Erythroblast (primary cell): ENCODE data around the gene PLA2G12A.
"Not testable (repeated sequence)": the region's sequence is repeated elsewhere in the genome, so short reads cannot be mapped to it uniquely, and the experiment has no call there.

Experiments used
- DNase-seq, 2 experiments: peaks; one replicate each; lab custom pipeline; 2025; lab: John Stamatoyannopoulos, UW
- GATA1 ChIP-seq: IDR thresholded peaks from 2 replicates; pipeline ENCODE4 v1.6.1; 2011; ENCODE audit warnings: low read depth, mild to moderate bottlenecking, control low read depth, low read length, moderate library complexity
- POLR2A ChIP-seq: IDR thresholded peaks from 2 replicates; pipeline ENCODE4 v1.6.1; 2011; ENCODE audit warnings: mild to moderate bottlenecking, low read length

PLA2G12A gene

DNA sequence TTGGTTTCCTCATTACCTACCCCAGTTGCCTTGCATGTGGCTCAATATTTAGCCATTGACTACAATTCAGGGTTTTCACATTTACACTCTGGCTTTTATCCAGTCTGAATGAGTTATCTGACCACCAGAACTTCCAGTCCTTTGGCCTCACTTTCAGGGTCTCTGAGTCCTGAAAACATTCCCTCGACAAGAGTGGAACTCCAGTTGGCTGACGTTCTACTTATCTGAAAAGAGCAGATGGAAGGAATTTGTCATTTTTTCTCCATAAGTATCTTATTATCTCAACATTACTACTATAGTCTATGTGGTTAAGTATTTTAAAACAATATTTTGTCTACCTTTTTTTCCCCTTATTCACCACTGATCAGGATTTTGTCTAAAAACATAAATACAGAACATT, 21.4 kb downstream of the PLA2G12A start:
- TF ChIP-seq GATA1 (no peak), POLR2A (no peak)
- DNase-seq = no peak

GRCh38 chr4:109703664-109704361, 26.1 kb downstream of the PLA2G12A start:
- no peak for DNase-seq
- no peak for TF ChIP-seq POLR2A
- no peak for TF ChIP-seq GATA1

GRCh38 chr4:109702950-109703663, 26.8 kb downstream of the PLA2G12A start, which contains the start of gene CASP6:
Gene CASP6 (minus strand): TSS chr4:109703445. CDS start chr4:109703395, 50 bp downstream.
- DNase-seq = peak; percentile 88 to 91
- TF ChIP-seq GATA1 (no peak), POLR2A (peak; percentile 64)

- TF ChIP-seq POLR2A (no peak), GATA1 (no peak)
- peak; percentile 43 to 68 for DNase-seq
Measured at GRCh38 chr4:109701566-109702410, 28.1 kb downstream of the PLA2G12A start.

DNA sequence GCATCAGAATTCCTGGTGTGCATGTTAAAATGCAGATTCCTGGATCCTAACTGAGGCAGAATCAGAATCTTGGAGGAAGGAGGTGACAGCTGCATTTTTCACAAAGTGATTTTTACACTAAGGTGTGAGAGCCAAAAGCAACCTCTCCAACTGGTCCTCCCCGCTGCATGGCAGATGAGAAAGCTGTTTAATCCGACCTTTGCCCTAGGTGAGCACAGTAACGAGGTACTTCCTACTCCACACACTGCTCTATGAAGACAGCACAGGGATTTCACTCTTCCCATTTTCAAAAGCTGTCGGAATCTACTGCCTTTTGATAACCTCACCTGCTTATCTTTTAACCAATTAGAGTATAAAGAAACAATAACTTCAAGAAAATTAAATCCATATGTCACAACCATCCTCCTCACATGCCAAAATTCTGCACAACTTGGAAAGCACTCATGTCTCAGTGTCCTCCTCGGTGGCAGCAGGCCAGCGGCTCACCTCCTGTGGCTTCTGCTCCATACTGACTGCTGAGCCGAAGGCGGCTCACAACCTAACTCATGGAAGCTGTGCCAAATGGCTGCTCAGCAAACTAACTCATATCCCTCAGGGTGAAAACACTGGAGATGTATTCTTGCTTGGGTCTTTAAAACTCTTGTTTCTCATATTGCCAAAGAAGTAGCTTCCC, 30.2 kb downstream of the PLA2G12A start:
- DNase-seq = no peak
- TF ChIP-seq POLR2A (no peak), GATA1 (no peak)

DNA sequence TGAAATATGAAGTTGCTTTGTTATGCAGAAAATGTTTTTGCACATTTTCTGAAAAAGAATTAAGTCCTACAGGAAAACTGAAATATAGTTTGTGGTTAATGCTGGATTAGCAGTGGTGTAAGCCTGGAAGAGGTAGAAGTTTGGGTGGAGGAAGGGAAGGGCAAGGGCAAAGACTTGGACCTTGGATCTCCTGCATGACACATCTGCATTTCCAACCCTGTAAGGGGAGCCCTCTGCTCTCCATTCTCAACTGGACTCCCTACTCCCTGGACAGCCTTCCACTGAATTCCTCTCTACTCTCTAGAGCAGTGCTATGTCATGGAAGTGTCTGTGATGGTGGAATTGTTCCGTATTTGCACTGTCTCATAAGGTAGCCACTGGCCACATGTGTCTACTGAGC, 31.2 kb downstream of the PLA2G12A start:
- no peak for TF ChIP-seq GATA1
- TF ChIP-seq POLR2A = no peak
- DNase-seq = no peak

GRCh38 chr4:109691411-109691920, 38.4 kb downstream of the PLA2G12A start:
- DNase-seq = peak in 1 of 2 experiments; percentile 11
- TF ChIP-seq POLR2A = no peak

- no peak for DNase-seq
- TF ChIP-seq GATA1 (no peak), POLR2A (no peak)
Measured at GRCh38 chr4:109690690-109691410, 39.0 kb downstream of the PLA2G12A start.

- TF ChIP-seq GATA1 = no peak
- TF ChIP-seq POLR2A = no peak
- no peak for DNase-seq
Measured at GRCh38 chr4:109684727-109685126, 45.1 kb downstream of the PLA2G12A start.

GRCh38 chr4:109683621-109684253, 46.1 kb downstream of the PLA2G12A start:
- no peak for DNase-seq
- no peak for TF ChIP-seq POLR2A
- TF ChIP-seq GATA1 = no peak

DNA sequence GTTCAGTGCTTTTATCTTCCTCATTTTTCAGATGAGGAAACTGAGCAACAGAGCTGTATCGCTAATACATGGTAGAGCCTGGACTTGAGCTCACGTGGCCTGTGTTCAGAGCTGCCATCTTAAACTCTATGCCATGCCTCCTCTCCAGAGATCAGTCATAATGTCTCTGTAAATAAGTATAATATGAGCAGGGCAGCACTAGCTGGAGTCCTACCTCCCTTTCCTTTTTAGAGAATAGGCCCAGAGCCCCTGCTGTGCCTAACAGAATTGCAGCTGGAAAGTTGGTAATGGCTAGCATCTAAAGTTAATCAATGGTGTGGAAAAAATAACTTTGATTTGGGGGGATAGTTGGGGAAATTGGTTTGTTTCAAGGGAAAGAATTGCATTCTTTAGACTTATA, 47.0 kb downstream of the PLA2G12A start:
- no peak for TF ChIP-seq POLR2A
- TF ChIP-seq GATA1 = no peak
- no peak for DNase-seq

DNA sequence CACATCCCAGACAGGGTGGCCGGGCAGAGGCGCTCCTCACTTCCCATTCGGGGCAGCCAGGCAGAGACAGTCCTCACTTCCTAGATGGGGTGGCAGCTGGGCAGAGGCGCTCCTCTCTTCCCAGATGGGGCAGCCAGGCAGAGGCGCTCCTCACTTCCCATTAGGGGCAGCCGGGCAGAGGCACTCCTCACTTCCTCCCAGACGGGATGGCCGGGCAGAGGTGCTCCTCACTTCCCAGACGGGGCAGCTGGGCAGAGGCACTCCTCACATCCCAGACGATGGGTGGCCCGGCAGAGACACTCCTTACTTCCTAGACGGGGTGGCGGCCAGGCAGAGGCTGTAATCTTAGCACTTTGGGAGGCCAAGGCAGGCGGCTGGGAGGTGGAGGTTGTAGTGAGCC, 50.9 kb downstream of the PLA2G12A start:
- DNase-seq = not testable (repeated sequence)

GRCh38 chr4:109678472-109678871, 51.4 kb downstream of the PLA2G12A start:
- DNase-seq = not testable (repeated sequence)
